Neural progenitor cell (in vitro differentiated cells): Measurements from ENCODE around the gene KLF11.
A peak's percentile ranks its signal among the peaks of the same experiment; 100 is the strongest.

ENCODE experiments used
- EZH2 ChIP-seq: fragments of 200-600 bp; sonication (generic); IDR thresholded peaks from 2 replicates; pipeline ENCODE4 v1.6.1; 2017; ENCODE audit warnings: antibody characterized with exemption, mild to moderate bottlenecking, moderate library complexity
- EZH2phosphoT487 ChIP-seq: fragments of 200-600 bp; sonication (generic); IDR thresholded peaks from 2 replicates; pipeline ENCODE4 v1.6.1; 2017; ENCODE audit warnings: antibody characterized with exemption
- TF ChIP-seq, protein P1 (sequence below): fragments of 200-600 bp; sonication (generic); IDR thresholded peaks from 2 replicates; pipeline ENCODE4 v1.5.1; 2017; ENCODE audit warnings: antibody characterized with exemption, mild to moderate bottlenecking

DNA sequence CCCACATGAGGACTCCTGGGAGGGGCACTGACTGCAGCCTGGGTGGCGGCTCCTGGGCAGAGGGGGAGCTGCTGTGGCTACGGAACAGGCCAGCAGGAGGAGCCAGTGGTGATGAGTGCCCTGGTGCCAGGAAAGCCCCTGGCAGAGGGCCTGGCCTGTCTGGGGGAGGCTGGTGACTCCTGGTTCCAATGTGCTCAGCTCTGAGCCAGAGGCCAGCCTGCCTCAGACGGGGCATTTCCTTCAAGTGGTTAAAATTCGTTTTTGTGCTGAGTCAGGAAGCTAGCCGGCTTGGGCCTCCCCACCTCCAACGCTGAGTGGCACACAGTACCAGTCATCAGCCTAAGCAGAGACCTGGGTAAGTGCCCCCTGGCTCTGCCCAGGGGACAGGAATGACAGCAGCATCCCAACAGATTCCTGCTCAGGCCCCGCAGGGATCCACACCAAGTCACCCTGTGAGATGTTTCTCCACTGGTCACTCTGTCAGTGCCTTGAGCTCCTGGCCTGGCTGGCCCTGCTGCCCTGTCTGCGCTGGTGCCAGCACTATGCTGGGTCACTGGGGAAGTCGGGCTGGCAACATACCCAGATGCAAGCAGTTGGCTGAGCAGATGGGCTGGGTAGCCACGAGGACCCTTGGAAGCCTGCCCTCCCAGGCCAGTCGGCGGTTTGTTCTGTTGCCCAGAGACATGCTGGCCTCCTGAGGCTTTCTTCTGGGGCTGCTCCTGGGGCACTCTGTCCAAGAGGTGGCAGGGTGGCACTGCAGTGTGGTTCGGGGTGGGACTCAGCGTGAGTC is 7.1 kb upstream of the KLF11 start:
- TF ChIP-seq, protein P1, sequence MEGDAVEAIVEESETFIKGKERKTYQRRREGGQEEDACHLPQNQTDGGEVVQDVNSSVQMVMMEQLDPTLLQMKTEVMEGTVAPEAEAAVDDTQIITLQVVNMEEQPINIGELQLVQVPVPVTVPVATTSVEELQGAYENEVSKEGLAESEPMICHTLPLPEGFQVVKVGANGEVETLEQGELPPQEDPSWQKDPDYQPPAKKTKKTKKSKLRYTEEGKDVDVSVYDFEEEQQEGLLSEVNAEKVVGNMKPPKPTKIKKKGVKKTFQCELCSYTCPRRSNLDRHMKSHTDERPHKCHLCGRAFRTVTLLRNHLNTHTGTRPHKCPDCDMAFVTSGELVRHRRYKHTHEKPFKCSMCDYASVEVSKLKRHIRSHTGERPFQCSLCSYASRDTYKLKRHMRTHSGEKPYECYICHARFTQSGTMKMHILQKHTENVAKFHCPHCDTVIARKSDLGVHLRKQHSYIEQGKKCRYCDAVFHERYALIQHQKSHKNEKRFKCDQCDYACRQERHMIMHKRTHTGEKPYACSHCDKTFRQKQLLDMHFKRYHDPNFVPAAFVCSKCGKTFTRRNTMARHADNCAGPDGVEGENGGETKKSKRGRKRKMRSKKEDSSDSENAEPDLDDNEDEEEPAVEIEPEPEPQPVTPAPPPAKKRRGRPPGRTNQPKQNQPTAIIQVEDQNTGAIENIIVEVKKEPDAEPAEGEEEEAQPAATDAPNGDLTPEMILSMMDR, result peak; percentile 47
- TF ChIP-seq EZH2phosphoT487, result no peak
- no peak for TF ChIP-seq EZH2
